Fibroblast of lung (primary cell): Measurements from ENCODE around the gene TIMP4.

Experiments used
- EZH2 ChIP-seq: IDR thresholded peaks from 2 replicates; pipeline ENCODE4 v1.5.1; 2012; ENCODE audit warnings: low read length, control low read depth, mild to moderate bottlenecking; ENCODE audit errors: missing control alignments
- TF ChIP-seq, protein P1 (sequence below), 2 donors: IDR thresholded peaks in 1 of 2; conservative IDR thresholded peaks in 1 of 2; 1 replicate in 1 of 2; 2 replicates in 1 of 2; pipeline ENCODE4 v1.5.1; 2011 to 2012; ENCODE audit warnings: low read length in 2 of 2, control low read depth in 1 of 2, inconsistent platforms in 1 of 2, low read depth in 1 of 2, mild to moderate bottlenecking in 1 of 2

DNA sequence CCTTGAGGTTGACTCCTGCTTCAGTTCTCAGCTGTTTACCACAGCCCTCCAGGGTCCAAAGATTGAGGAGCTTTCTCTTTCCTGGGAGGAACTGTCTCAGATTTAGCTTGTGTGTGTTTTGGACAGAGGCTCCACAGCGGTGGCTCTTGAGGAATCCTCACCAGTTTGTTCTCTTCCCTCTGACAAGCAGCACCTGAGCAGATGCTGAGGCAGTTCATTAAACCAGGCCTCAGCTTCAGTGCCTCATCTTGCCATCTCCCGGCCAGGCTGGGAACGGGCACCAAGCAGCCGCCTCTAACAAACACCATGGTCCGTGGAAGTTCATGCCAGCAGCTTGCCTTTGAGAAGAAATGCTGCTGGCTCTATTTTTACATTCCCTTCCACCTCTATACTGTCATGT is 25.8 kb upstream of the TIMP4 start:
- TF ChIP-seq, protein P1, sequence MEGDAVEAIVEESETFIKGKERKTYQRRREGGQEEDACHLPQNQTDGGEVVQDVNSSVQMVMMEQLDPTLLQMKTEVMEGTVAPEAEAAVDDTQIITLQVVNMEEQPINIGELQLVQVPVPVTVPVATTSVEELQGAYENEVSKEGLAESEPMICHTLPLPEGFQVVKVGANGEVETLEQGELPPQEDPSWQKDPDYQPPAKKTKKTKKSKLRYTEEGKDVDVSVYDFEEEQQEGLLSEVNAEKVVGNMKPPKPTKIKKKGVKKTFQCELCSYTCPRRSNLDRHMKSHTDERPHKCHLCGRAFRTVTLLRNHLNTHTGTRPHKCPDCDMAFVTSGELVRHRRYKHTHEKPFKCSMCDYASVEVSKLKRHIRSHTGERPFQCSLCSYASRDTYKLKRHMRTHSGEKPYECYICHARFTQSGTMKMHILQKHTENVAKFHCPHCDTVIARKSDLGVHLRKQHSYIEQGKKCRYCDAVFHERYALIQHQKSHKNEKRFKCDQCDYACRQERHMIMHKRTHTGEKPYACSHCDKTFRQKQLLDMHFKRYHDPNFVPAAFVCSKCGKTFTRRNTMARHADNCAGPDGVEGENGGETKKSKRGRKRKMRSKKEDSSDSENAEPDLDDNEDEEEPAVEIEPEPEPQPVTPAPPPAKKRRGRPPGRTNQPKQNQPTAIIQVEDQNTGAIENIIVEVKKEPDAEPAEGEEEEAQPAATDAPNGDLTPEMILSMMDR (conservative IDR thresholded peaks at IDR 0.05 in 1 of 2, IDR thresholded peaks at IDR 0.05 in 1 of 2; ENCODE audit: low read depth in 1 of 2, low read length in 2 of 2), result no peak
- TF ChIP-seq EZH2, result no peak
